OCI-LY1 (cell line): ENCODE data around the gene MTHFD1L.
A peak's percentile ranks its signal among the peaks of the same experiment; 100 is the strongest.

Source experiments
- H2AFZ ChIP-seq: fragments of 200-600 bp; sonication (generic), shearing (Covaris generic); 2 replicates; pipeline ENCODE4 v1.6.0; 2014; ENCODE audit warnings: antibody characterized with exemption, mild to moderate bottlenecking, low read length
- H3F3A ChIP-seq: fragments of 200-600 bp; sonication (generic), shearing (Covaris generic); 2 replicates; pipeline ENCODE4 v1.6.0; 2014; ENCODE audit warnings: mild to moderate bottlenecking, antibody characterized with exemption, low read length, moderate library complexity; ENCODE audit not compliant: insufficient read depth
- H3K27ac ChIP-seq: fragments of 200-600 bp; sonication (generic); 2 replicates; pipeline ENCODE4 v1.5.1; 2014; ENCODE audit warnings: low read length, mixed run types, mild to moderate bottlenecking, low read depth; ENCODE audit not compliant: poor library complexity, severe bottlenecking
- H3K27me3 ChIP-seq: fragments of 200-600 bp; sonication (generic); 2 replicates; pipeline ENCODE4 v1.6.0; 2014; ENCODE audit warnings: antibody characterized with exemption, mild to moderate bottlenecking, low read length, moderate library complexity; ENCODE audit not compliant: insufficient read depth
- H3K36me3 ChIP-seq: fragments of 200-600 bp; sonication (generic); 2 replicates; pipeline ENCODE4 v1.6.1; 2014; ENCODE audit warnings: mild to moderate bottlenecking, antibody characterized with exemption, low read length, moderate library complexity, mixed read lengths; ENCODE audit not compliant: insufficient read depth
- H3K4me1 ChIP-seq: fragments of 200-600 bp; sonication (generic); 2 replicates; pipeline ENCODE4 v1.5.1; 2014; ENCODE audit warnings: mild to moderate bottlenecking, low read length, moderate library complexity; ENCODE audit not compliant: insufficient read depth, severe bottlenecking
- H3K4me2 ChIP-seq: fragments of 200-600 bp; sonication (generic), shearing (Covaris generic); 2 replicates; pipeline ENCODE4 v1.6.1; 2014; ENCODE audit warnings: low read length
- H3K4me3 ChIP-seq: fragments of 200-600 bp; sonication (generic); 2 replicates; pipeline ENCODE4 v1.5.1; 2014; ENCODE audit warnings: low read length, low read depth, mild to moderate bottlenecking, mixed read lengths; ENCODE audit not compliant: poor library complexity, severe bottlenecking
- H3K79me2 ChIP-seq: fragments of 200-600 bp; shearing (Covaris generic); 2 replicates; pipeline ENCODE4 v1.6.1; 2016; ENCODE audit warnings: mixed run types, low read length, mixed read lengths; ENCODE audit not compliant: insufficient read depth
- H3K9ac ChIP-seq: fragments of 200-600 bp; sonication (generic), shearing (Covaris generic); 2 replicates; pipeline ENCODE4 v1.6.1; 2014; ENCODE audit warnings: mild to moderate bottlenecking, low read length, mixed read lengths
- H3K9me2 ChIP-seq: fragments of 200-600 bp; sonication (generic), shearing (Covaris generic); 2 replicates; pipeline ENCODE4 v1.6.1; 2014; ENCODE audit warnings: low read depth, mild to moderate bottlenecking, low read length, mixed read lengths
- H3K9me3 ChIP-seq: fragments of 200-600 bp; shearing (Covaris generic); 2 replicates; pipeline ENCODE4 v1.6.1; 2014; ENCODE audit warnings: low read length, mixed read lengths
- H4K20me1 ChIP-seq: fragments of 200-600 bp; sonication (generic), shearing (Covaris generic); 2 replicates; pipeline ENCODE4 v1.6.0; 2016; ENCODE audit warnings: mild to moderate bottlenecking, low read length; ENCODE audit not compliant: insufficient read depth
- EZH2 ChIP-seq: fragments of 200-600 bp; sonication (generic), shearing (Covaris generic); IDR thresholded peaks from 2 replicates; pipeline ENCODE4 v1.8.0; 2017; ENCODE audit warnings: borderline replicate concordance, mixed run types, mild to moderate bottlenecking, antibody characterized with exemption, low read length, moderate library complexity, mixed read lengths
- TF ChIP-seq, protein P1 (sequence below): fragments of 200-600 bp; sonication (generic), shearing (Covaris generic); IDR thresholded peaks from 2 replicates; pipeline ENCODE4 v1.5.1; 2017; ENCODE audit warnings: mild to moderate bottlenecking, antibody characterized with exemption, low read length, moderate library complexity, mixed read lengths

MTHFD1L gene

GRCh38 chr6:150886155-150886554, 20.7 kb downstream of the MTHFD1L start:
- H3K9ac ChIP-seq: no peak overlapping the region
- no peaks in the 10 kb centered on the region for H4K20me1 ChIP-seq
- H3K27ac ChIP-seq: no peak overlapping the region
- H3K4me2 ChIP-seq: no peak overlapping the region
- H3K4me3 ChIP-seq: no peak overlapping the region
- H3K9me3 ChIP-seq: no peaks in the 10 kb centered on the region
- TF ChIP-seq EZH2: no peak
- TF ChIP-seq, protein P1, sequence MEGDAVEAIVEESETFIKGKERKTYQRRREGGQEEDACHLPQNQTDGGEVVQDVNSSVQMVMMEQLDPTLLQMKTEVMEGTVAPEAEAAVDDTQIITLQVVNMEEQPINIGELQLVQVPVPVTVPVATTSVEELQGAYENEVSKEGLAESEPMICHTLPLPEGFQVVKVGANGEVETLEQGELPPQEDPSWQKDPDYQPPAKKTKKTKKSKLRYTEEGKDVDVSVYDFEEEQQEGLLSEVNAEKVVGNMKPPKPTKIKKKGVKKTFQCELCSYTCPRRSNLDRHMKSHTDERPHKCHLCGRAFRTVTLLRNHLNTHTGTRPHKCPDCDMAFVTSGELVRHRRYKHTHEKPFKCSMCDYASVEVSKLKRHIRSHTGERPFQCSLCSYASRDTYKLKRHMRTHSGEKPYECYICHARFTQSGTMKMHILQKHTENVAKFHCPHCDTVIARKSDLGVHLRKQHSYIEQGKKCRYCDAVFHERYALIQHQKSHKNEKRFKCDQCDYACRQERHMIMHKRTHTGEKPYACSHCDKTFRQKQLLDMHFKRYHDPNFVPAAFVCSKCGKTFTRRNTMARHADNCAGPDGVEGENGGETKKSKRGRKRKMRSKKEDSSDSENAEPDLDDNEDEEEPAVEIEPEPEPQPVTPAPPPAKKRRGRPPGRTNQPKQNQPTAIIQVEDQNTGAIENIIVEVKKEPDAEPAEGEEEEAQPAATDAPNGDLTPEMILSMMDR: no peak
- no peaks in the 10 kb centered on the region for H3K9me2 ChIP-seq
- H3K4me1 ChIP-seq: peaks cover 9% of the 10 kb centered on the region
- H3K36me3 ChIP-seq: peaks cover 76% of the 10 kb centered on the region
- H3K27me3 ChIP-seq: no peaks in the 10 kb centered on the region
- no peak overlapping the region for H2AFZ ChIP-seq
- no peaks in the 10 kb centered on the region for H3F3A ChIP-seq
- 0 out of 2 replicates have a peak, but pooled peaks cover 5% of the 10 kb centered on the region for H3K79me2 ChIP-seq

DNA sequence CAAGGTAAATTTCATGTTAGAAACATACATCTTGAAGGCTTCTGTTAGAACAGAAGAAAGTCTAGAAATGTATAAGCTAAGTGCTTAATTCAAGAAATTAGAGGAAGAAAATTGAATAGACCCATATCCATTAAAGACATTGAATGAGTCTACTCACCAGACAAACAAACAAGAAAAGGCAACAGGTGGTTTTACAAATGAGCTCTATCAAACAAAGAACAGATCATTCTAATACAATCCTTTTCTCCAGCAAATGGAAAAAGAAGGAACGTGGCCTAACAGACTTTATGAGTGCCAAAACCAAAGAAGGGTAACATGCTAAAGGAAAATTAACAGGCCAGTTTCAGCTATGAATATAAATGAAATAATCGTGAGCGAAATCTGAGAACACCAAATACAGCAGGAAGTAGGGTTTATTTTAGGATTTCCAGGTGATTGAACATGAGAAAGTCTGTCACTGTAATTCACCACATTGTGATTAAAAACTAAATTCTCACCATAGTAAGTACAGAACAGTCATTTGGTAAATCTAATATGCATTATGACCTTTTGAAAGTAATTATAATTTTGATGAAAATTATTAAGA, 22.6 kb downstream of the MTHFD1L start:
- no peaks in the 10 kb centered on the region for H3K9me2 ChIP-seq

DNA sequence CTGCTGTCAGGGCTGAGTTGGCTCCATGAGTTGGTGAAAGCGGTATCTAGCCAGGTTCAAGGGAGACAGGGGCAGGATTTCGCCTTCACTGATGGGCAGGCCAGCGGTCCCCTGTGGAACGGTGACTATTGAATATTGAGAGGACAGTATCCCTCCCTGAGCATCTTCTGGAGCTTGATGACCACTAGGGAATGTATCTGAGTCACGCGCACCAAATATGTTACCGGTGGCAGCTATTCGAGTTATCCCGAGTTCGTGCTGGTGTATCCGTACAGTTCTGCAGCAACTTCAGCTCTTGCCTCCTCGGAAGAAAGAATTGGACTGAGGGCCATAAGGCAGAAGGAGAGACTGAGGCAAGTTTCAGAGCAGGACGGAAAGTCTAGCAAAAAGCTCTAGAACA, 24.8 kb downstream of the MTHFD1L start:
- H3K9ac ChIP-seq: no peak overlapping the region
- peaks cover 55% of the 10 kb centered on the region for H3K36me3 ChIP-seq
- H2AFZ ChIP-seq: no peak overlapping the region
- H3K9me2 ChIP-seq: no peaks in the 10 kb centered on the region
- H3K4me1 ChIP-seq: peaks cover 19% of the 10 kb centered on the region
- H3K4me3 ChIP-seq: no peak overlapping the region
- H3F3A ChIP-seq: no peaks in the 10 kb centered on the region
- no peak overlapping the region for H3K27ac ChIP-seq
- H3K79me2 ChIP-seq: no peaks in the 10 kb centered on the region
- no peaks in the 10 kb centered on the region for H4K20me1 ChIP-seq
- no peaks in the 10 kb centered on the region for H3K27me3 ChIP-seq
- H3K4me2 ChIP-seq: no peak overlapping the region
- no peaks in the 10 kb centered on the region for H3K9me3 ChIP-seq
- no peak for TF ChIP-seq EZH2
- TF ChIP-seq, protein P1: no peak

More for the DNA sequence above, 22.6 kb downstream of the MTHFD1L start:
- Histone ChIP-seq H3K4me3 (no peak overlapping the region), H3F3A (no peaks in the 10 kb centered on the region), H2AFZ (no peak overlapping the region), H3K79me2 (no peaks in the 10 kb centered on the region), H4K20me1 (no peaks in the 10 kb centered on the region), H3K27me3 (no peaks in the 10 kb centered on the region), H3K9ac (no peak overlapping the region), H3K4me2 (no peak overlapping the region), H3K27ac (peak overlapping the region; percentile 13), H3K9me3 (no peaks in the 10 kb centered on the region), H3K4me1 (peaks cover 9% of the 10 kb centered on the region), H3K36me3 (peaks cover 74% of the 10 kb centered on the region)
- TF ChIP-seq, protein P1: no peak
- no peak for TF ChIP-seq EZH2
